MM.1S (cell line): Measurements from ENCODE around the gene SUZ12.
"Not testable (repeated sequence)": the region's sequence is repeated elsewhere in the genome, so short reads cannot be mapped to it uniquely, and the experiment has no call there.

Experiments
- CTCF ChIP-seq: fragments of 300-600 bp; sonication (generic); IDR thresholded peaks from 2 replicates; pipeline ENCODE4 v1.5.1; 2016; ENCODE audit warnings: antibody characterized with exemption, low read length, mixed read lengths
- EZH2 ChIP-seq: fragments of 300-600 bp; sonication (generic); optimal IDR thresholded peaks from 2 replicates; pipeline ENCODE3; 2017; ENCODE audit warnings: low read depth, mild to moderate bottlenecking, antibody characterized with exemption, low read length, mixed read lengths

DNA sequence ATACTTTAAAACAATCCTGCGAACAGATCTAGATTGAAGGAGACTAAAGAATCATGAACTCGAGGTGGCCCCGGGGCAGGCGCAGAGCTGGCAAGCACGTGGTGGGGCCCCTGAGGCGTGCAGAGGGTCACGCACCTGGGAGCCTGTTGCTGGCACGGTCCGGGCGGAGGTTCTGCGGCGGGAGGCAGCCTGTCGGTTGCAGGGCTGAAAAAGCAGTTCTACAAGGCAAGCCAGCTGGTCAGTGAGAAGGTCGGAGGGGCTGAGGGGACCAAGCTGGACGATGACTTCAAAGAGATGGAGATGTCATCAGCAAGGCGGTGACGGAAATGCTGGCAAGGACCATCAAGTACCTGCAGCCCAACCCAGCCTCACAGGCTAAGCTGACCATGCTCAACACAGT lies 103.4 kb downstream of the SUZ12 start:
- not testable (repeated sequence) for TF ChIP-seq CTCF, EZH2
